Measurements from ENCODE around the gene UBAC2.
"Not testable (repeated sequence)": the region's sequence is repeated elsewhere in the genome, so short reads cannot be mapped to it uniquely, and the experiment has no call there.

Gene UBAC2

GRCh38 chr13:99383511-99383921 lies 182.9 kb downstream of the UBAC2 start:
- DNase-seq, result no peak

DNA sequence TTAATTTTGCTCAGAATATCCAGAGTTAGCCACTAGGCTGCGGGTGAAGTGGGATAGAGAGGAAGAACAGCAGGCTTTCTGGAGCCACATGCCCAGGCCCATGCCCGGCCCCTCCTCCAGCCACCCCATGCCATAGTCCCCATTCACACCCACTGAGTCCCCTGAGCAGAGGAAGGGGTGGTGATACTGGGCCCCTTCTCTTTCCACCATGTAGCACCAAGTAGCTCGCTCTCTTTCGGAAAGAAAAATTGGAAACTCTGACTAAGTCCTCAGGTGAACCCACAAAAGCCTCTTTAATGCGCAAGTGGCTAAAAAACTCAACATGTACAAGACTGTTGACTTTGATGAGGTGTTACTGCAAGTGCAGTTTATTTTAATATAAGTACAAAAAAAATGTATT lies 183.3 kb downstream of the UBAC2 start:
- peak in 1 of 2 experiments; percentile 50 for DNase-seq

DNA sequence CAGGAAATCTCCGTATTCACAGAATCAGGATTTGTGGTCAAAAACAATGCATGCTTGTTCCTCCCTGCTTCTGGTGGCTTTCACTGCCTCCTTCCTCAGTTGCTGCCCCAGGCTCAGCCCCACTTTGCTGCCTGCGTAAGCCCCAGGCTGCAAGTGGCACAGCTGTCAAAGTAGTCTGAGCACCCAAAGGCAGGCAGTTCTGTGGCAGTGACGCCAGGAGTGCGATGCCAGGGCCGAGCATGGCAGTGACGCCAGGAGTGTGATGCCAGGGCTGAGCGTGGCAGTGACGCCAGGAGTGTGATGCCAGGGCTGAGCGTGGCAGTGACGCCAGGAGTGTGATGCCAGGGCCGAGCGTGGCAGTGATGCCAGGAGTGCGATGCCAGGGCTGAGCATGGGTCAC lies 183.8 kb downstream of the UBAC2 start:
- DNase-seq, result peak in 1 of 2 experiments; percentile 17

DNA sequence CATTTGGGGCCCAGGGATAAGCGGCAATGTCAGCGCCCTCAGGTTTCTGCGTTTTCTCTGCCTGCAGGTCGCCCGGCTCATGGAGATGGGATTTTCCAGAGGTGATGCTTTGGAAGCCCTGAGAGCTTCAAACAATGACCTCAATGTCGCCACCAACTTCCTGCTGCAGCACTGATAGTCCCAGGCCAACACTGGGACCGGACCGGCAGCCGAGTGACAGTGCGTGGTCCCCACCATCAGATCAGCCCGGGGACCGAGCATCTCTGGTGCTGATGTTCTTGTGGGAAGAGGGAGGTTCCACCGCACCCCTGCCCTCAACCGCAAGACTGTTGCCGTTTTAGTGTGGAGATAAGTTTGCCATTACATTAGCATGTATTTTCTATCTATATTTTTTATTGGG lies 184.5 kb downstream of the UBAC2 start:
- no peak for DNase-seq

DNA sequence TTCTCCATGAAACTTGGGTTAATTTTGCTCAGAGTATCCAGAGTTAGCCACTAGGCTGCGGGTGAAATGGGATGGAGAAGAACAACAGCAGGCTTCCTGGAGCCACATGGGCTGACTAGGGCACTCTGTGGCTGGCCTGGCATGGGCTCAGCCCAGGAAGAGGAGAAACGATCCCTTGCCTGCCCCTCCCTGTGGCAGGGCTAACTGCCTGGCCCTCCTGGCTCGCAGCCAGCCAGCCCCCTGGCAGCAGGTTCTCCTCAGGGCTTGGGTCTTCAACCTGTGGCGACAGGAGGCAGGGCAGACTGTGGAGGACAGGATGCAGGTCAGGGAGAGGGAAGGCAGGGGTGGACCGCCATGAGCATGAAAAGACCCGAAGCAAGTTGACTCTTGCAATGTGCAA lies 185.3 kb downstream of the UBAC2 start:
- no peak for DNase-seq

DNA sequence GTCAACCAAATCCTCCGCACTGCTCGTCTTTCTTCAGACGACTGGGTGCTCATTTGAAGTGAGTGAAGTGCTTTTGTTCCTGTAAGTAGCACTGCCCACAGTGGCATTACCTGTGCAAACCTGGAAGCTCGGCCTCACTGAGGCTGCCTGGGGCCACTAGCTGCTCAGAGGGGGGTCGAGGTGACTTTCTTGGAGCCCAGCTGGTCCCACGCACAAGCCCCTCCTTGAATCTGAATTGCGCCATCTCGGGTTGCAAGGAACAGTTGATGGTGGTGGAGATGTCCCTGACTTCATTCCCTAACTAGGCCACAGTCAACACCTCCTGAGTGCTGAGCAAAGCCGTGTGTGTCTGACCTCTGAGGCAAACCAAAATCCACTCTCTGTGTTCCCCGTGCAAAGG lies 185.8 kb downstream of the UBAC2 start:
- no peak for DNase-seq

GRCh38 chr13:99386911-99387788 lies 186.5 kb downstream of the UBAC2 start:
- DNase-seq, result peak; percentile 81 to 82

DNA sequence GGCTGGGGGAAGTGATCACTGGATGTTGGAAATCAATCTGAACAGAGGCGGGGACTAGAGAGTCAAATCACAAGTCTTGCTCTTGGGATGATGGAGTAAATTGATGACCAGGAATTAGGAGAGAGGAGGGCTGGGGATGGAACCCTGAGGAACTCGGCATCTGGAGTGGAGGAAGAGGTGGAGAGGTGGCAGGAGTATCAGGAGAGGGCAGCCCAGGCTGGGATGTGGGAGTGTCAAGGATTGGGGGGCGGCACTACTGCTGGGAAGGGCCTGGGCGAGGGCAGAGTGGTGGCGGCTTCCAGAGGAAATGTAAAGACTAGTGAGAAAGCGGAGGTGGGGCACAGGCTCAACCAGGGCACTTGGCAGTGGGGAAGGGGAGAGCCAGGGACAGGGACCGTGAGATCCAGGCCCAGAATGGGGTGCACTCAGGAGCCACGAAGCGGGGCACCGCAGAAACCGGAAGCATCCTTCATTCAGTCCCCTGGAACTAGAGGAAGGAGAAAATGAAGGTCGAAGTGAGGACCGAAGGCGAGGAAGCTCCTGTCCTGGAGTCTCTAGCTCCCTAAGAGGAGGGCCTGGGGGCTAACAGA lies 187.8 kb downstream of the UBAC2 start:
- DNase-seq, result no peak

DNA sequence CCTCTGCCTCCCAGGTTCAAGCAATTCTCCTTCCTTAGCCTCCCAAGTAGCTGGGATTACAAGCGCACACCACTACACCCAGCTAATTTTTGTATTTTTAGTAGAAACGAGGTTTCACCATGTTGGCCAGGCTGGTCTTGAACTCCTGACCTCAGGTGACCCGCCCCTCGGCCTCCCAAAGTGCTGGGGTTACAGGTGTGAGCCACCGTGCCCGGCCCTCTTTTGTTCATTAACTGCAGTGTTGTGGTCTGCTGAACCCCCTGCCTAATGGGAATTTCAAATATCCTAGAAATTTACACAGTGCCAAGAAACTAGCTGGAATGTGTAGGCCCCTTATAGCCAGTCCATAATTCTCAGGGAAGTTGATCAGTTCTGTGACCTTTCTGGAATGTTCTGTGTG lies 188.4 kb downstream of the UBAC2 start:
- DNase-seq, result not testable (repeated sequence)

DNA sequence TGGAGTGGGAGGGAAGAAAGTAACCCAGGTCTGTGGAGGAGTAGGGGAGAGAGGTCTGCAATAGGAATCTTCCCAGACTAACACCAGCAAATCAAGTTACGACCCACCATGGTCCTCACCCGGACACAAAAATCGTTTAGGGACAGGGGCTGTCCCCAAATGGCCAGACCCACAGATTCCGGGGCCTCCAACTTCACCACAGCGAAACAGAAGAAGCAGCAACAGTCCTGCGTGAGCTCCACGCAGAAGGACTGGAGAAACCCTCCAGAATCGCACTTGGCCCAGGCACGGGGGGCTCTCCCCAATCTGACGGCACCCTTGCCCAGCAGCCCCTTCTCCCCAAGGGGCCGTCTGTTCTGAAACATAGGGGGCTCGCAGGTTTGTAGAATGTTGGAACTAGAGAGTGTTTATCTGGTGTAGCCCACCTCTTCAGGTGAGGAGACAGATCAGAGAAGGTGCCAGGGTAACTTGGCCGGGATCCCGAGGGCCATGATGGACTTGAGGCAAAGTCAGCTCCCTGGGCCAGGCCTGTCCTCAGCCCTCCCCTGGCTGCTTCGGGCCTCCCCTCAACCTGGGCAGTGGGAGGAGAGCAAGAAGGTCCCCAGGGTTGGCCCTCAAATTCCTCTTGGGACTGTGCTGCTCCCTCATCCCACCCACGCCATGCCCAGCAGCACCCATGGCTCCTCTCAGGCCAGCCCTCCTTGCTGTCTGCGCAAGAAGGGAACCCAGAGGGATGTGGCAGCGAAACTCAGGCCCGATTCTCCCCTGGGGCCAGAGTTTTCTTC lies 189.1 kb downstream of the UBAC2 start:
- DNase-seq, result no peak

DNA sequence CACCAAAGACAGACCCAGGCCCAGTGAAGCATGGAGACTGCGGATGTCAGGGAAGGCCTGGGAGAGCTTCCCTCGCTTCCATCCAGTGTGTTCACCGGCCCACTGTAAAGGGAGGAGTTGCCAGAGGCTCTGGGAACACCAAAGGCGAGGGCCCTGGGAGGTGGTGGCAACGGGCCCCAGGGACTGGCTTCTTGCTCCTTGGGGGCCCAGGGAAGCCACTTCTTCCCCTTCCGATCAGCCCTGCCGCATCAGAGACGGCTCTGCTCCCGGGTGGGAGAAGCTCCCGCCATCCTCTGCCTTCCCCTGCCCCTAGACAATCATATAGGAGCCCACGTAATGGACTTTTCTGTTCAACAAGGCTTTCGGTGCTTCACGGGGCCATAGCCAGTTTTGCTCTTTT lies 189.9 kb downstream of the UBAC2 start:
- DNase-seq, result no peak

DNA sequence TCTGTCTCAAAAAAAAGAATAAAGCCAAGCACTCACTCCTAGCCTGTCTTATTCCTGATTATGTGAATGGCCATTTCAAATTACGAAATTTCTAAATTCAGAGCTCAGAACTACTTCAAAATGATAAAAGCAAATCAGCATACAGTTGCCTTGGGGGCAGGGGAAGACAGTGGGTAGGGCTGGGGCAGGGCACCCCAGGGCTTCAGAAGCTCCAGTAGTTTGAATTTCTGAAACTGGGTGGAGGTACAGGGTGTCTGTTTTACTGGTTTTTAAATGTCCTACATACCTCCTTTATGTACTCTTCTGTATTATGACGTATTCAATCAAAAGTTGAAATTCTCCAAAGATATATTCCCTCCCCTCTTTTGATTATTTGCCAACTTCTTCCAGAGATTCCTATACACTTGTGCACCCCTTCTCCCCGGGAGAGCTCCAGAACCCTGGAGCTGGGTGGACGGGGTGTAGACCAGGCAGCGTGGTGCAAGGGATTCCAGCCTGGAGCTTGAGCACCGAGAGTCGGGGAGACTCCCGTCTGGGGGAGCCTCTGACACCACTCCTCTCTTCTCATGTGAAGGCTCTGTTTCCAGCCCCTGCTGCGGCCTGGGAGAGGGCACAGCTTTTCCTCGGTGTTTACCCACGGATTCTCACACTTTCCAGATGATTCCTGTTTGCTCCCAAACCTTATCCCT lies 191.3 kb downstream of the UBAC2 start:
- DNase-seq, result no peak

GRCh38 chr13:99392470-99393135 lies 191.9 kb downstream of the UBAC2 start:
- DNase-seq, result no peak

- DNase-seq, result not testable (repeated sequence)
Observed at GRCh38 chr13:99393391-99393790, 192.7 kb downstream of the UBAC2 start.

DNA sequence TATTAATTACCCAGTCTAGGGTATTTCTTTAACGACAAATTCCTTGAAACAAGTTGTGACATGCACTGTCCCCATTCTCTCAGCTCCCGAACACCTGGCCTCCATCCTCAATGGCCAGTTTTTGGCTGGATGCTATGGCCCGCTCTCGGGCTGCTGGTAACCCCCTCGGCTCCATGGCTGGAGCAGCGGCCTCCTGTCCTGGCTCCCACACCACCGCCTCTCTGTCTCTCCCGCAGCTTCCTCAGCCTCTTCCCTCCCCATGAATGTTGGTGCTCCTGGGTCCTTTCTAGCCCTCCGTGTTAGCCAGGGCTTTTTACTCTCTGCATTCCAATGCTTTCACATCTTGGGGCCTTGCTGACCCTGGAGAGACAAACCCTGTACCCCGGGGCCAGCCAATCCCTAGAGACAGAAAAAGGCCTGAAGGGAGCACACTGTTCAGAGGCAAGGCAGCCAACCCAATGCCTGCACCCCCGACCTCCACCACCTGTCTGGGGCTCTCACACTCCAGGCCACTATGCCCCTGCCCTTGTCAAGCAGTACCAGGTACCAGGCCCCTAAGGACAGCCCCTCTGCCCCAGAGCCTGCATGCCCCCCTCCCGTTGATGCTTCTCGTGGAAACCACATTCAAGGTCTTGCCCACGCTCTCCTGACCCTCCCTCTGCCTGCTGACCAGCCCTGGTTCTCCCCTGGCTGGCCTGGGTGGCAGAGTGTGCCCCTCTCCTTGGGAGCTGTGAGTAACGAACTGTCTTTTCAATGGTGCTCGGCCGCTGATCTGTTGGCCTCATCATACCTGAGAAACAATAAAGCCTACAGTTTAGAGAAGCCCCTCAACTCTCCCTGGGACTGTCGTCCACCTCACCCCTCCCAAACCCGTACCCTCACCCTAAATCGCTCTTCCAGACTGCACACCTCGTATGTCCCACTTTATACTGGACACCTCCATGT lies 193.4 kb downstream of the UBAC2 start:
- DNase-seq, result no peak

DNA sequence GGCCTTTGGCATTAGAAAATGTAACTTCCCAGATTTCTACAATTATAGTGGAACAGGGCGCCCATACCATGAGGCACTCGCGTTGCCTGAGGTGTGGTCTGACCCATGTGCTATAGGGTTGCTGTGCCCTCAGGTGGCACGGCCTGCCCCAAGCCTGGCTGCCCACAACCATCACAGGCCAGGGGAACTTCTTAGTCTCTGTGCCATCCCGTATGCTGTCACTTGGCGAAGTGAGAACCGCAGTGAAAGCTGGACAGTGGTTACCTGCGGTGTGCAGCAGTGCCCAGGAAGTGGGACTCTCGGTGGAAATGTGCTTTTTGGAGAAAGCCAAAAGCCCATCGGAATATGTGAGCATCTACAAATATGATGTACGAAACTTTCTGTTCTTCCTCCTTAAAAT lies 194.8 kb downstream of the UBAC2 start:
- DNase-seq, result no peak

DNA sequence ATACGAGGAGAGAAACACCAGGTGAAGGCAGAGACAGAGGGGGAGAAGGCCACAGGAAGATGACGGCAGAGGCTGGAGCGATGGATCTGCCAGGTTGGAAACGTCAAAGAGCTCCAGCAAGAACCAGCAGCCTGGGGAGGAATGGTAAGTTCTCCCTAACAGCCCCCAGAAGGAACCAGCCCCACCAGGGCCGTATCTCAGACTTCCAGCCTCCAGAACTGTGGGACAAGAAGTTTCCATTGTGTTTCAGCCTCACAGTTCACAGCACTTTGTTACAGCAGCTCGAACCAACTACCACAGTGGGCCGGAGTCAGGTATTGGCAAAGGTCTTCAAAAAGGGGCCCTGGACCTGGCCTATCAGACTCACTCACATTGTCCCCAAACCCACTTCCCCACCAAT lies 195.8 kb downstream of the UBAC2 start:
- no peak for DNase-seq

- no peak for DNase-seq
Observed at GRCh38 chr13:99398071-99398470, 197.4 kb downstream of the UBAC2 start.

DNA sequence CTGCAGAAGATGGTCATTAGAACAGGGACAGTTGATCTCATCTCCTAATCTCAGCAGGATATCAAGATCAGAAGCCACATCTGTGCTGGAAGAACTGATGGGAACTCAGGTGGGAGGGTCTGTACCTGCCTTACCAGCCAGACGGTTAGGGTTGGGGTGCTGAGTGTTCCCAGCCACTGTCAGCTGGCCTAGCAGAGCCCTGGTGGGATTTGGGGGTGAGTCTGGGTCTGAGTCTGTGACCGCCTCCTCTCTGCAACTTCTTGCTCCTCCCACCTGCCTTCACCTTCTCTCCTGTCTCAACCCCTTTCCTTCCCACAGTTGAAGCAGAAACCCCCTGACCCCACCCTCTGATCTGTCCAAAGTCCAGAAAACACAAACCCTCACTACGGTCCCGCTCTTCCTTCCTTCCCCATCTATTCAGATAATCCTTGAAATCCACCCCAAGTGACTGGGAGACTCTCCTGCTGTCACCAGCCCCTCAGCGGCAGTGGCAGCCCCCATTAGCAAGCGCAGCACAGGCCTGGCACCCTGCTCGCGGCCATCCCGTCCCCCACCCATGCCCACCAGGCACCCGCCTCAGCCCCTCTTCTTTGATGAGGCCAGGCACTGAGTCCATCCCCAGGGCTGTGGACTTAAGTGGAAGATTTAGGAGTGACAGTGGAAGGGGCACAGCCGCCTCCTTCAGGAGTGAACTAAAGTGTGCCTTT lies 198.4 kb downstream of the UBAC2 start:
- DNase-seq, result no peak

GRCh38 chr13:99399623-99399974 lies 198.9 kb downstream of the UBAC2 start:
- no peak for DNase-seq

DNA sequence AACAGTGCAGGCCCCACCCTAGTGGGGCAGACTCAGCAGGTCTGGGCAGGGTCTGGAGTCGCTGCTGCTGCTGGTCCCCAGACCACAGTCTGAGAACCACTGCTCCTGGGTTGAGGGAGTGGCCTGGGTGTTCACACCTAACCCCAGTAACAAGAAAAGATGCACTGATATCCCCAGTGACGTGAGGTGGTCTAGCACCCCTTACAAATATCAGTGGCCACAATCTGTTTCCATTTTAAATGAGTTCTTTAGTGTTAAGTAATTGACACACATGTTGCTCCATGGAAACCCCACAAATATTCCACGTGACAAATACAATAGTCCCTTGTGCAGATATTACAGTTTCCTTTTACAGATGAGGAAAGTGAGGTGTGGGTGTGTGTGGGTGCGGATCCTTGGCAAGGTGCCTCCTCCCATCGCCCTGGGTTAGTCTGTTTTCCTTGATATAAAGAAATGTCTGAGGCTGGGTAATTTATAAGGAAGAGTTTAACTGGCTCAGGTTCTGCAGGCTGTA lies 202.9 kb downstream of the UBAC2 start:
- no peak for DNase-seq

Data from stimulated activated CD4-positive, alpha-beta T cell treated with anti-CD3 and anti-CD28 coated beads, Interleukin-4, amount 100 ng/mL, for 4 hours (primary cell).